ENCODE measurements around the gene ACKR1. TPM values are rescaled to one million over a fixed set of nuclear protein-coding genes. Genes with fewer than 3 reads are reported as not detected.

ACKR1 gene
- total and polyA plus RNA-seq, 2 of the 13 experiments (the other 11 are each of a cell fraction or from before 2014, with no cell fraction given) = not detected

- WGBS (ENCODE audit: low lambda C conversion rate) = 3% methylated on average over 5 of the region's 8 CpGs
- DNase-seq (ENCODE audit: low spot score) (no peak), ATAC-seq (no peak), FAIRE-seq (no peak)
- intact Hi-C loops (cut with micrococcal nuclease; ENCODE audit: unreplicated experiment) (no loop called here), in situ Hi-C loops (cut with HindIII; ENCODE audit: extremely low pct_ligation_motif_present, low pct_unique_long_range_greater_than_20kb) (no loop called here)
- H3K4me2 ChIP-seq (ENCODE audit: low read depth, low read length) = no peak overlapping the region
- no peaks in the 10 kb centered on the region for H3K27me3 ChIP-seq (ENCODE audit: control insufficient read depth in 1 of 2, insufficient read depth in 2 of 2, low read length in 2 of 2)
- ChIA-PET POLR2A (no interaction called here), CTCF (ENCODE audit: low intra/inter-chr PET ratio, low total read pairs) (no interaction called here)
- no peak overlapping the region for H3K27ac ChIP-seq (ENCODE audit: extremely low read length, insufficient read depth, low read length)
- H2AFZ ChIP-seq (ENCODE audit: low read length) = no peak overlapping the region
- no peaks in the 10 kb centered on the region for H3K4me1 ChIP-seq (ENCODE audit: insufficient read depth, low read length)
- no TSS peak for BruUV-seq (replicated peaks)
- no peak overlapping the region for H3K4me3 ChIP-seq (replicated peaks in 1 of 3; ENCODE audit: insufficient read depth in 1 of 3, low read depth in 2 of 3, low read length in 3 of 3)
- peaks cover 73% of the 10 kb centered on the region for H3K9me3 ChIP-seq (ENCODE audit: low read length)
- no peak overlapping the region for H3K9ac ChIP-seq (ENCODE audit: insufficient read depth, low read depth, low read length)
- no peaks in the 10 kb centered on the region for H3K36me3 ChIP-seq (replicated peaks in 1 of 2; ENCODE audit: control insufficient read depth in 1 of 2, insufficient read depth in 2 of 2, low read length in 2 of 2)
- no peaks in the 10 kb centered on the region for H3K79me2 ChIP-seq (ENCODE audit: insufficient read depth, low read length)
- no peaks in the 10 kb centered on the region for H4K20me1 ChIP-seq (ENCODE audit: insufficient read depth, low read length)
- TF ChIP-seq TBX2 (CRISPR knock-in tag; IDR thresholded peaks at IDR 0.05; ENCODE audit: borderline replicate concordance) (no peak), ZNF430 (CRISPR knock-in tag; IDR thresholded peaks at IDR 0.05) (no peak), ZSCAN12 (CRISPR knock-in tag; IDR thresholded peaks at IDR 0.05) (no peak), ZNF207 (IDR thresholded peaks at IDR 0.05; ENCODE audit: borderline replicate concordance) (no peak), SRSF9 (IDR thresholded peaks at IDR 0.05; ENCODE audit: borderline replicate concordance, insufficient read depth, low read depth, low read length, poor library complexity, severe bottlenecking) (no peak), SALL1 (CRISPR knock-in tag; IDR thresholded peaks at IDR 0.05) (no peak), WIZ (CRISPR knock-in tag; IDR thresholded peaks at IDR 0.05) (no peak), HNF4A (CRISPR knock-in tag; IDR thresholded peaks at IDR 0.05) (no peak), HOXA9 (CRISPR knock-in tag; IDR thresholded peaks at IDR 0.05; ENCODE audit: borderline replicate concordance) (no peak), GTF2F1 (IDR thresholded peaks at IDR 0.05; ENCODE audit: low read length) (no peak), ZFP36L1 (CRISPR knock-in tag; IDR thresholded peaks at IDR 0.05) (no peak), CBFB (CRISPR knock-in tag; IDR thresholded peaks at IDR 0.05) (no peak), ZNF713 (CRISPR knock-in tag; IDR thresholded peaks at IDR 0.05) (no peak), HDAC6 (IDR thresholded peaks at IDR 0.05; ENCODE audit: low read depth, low read length) (no peak), NR2F1 (CRISPR knock-in tag; IDR thresholded peaks at IDR 0.05) (no peak), IRF9 (CRISPR knock-in tag; IDR thresholded peaks at IDR 0.05; ENCODE audit: borderline replicate concordance) (no peak), ZNF12 (CRISPR knock-in tag; IDR thresholded peaks at IDR 0.05) (no peak), ZNF142 (CRISPR knock-in tag; IDR thresholded peaks at IDR 0.05) (no peak)
Measured at GRCh38 chr1:159250638-159251216, 46.1 kb downstream of the ACKR1 start.

Data from HepG2 (cell line).